NOMO-1 treated with DMSO at 0.1 percent for 48 hours (cell line): ENCODE measurements around the gene PVALEF.
A peak's percentile ranks its signal among the peaks of the same experiment; 100 is the strongest.

Experiments used
- DNase-seq: peaks from one replicate; lab custom pipeline; 2025; ENCODE audit not compliant: unreplicated experiment; lab: John Stamatoyannopoulos, UW

Gene PVALEF

GRCh38 chr17:81128338-81128737, 37.0 kb upstream of the PVALEF start:
- no peak for DNase-seq

DNA sequence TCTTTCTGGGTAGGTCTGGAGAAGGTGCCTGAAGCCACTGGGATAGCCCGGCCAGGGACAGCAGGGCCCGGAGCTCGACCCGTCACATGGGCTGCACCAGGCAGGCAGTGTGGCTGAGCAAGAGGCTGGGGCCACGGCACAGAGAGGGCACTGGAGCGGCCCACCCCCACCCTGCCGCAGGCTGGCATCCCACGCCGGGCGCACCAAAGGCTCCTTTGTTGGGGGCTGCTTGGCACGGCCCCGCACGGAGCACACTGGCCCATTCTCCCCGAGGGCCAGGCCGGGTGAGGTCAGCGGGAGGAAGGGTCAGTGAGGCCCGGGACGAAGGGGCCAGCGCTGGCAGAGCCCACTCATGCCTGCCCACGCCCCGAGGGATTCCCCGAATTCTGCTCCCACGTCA, 36.5 kb upstream of the PVALEF start:
- no peak for DNase-seq

- DNase-seq = no peak
Measured at GRCh38 chr17:81129289-81129688, 36.0 kb upstream of the PVALEF start.

GRCh38 chr17:81129711-81130367, 35.5 kb upstream of the PVALEF start:
- no peak for DNase-seq

- DNase-seq = no peak
Measured at GRCh38 chr17:81130385-81131361, 34.6 kb upstream of the PVALEF start.

DNA sequence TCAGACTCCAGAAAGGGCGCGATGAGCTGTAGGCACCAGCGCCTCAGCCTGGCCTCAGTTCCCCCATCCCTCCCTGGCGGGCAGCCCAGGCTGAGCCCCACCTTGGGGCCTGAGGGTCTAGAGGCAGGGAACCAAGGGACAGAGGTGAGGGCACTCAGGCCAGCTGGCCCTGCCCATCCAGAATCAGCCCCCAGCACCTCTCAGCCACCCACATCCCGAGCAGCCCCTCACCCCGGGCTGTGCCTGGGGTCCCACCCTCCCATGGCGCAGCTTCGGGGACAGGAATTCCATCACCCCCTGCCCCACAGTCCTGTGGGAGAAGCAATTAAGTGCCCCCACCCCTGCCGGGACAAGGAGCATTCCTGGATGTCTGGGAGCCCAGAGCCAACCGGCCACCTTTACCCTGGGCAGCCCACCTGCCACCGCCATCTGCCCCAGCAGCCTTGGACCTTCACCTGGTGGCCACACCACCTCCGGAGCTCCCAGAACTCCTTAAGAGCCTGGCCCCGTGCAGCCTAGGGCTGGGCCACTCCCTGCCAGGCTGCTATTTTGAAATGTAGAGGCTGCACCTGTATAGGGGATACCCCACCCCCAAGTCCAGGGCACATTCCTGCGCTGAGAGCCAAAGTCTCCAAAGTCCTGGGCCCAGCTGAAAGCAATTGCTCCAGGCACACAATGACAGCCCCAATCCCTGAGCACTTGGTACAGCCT, 33.7 kb upstream of the PVALEF start:
- DNase-seq = no peak

GRCh38 chr17:81132197-81132540, 33.1 kb upstream of the PVALEF start:
- DNase-seq = no peak

GRCh38 chr17:81132770-81133723, 32.3 kb upstream of the PVALEF start:
- DNase-seq = no peak

DNA sequence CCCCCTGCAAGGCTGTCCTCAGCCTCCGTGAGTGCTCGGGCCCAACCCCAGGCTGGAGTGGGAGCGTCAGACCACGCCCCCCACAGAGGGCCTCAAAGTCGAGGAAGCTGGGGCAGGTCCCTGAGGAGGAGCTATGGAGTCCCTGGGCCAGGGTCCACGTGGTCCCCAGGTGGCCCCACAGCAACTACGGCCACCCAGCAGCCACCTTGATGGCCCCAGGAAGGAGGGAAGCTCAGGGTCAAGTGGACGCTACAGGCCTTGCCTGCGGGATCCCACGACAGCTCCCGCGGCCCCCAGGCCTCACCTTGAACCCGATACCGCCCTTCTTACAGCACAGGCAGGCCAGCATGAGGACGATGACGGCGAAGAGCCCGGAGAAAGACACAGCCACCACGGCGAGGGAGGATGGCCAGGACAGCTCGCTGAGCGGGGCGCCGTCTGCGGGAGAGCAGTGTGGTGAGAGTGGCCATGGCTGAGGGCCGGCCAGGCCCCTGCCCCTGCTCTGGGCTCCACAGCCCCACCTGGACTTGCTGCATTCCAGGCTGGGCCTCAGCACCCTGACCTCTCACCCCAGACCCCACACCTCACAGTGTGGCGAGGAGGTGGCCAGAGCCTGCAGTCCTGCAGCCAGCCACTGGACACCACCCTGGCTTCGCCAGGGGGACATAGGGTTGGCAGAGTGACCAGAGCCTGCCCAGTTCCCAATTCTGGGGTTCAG, 31.1 kb upstream of the PVALEF start:
- no peak for DNase-seq

DNA sequence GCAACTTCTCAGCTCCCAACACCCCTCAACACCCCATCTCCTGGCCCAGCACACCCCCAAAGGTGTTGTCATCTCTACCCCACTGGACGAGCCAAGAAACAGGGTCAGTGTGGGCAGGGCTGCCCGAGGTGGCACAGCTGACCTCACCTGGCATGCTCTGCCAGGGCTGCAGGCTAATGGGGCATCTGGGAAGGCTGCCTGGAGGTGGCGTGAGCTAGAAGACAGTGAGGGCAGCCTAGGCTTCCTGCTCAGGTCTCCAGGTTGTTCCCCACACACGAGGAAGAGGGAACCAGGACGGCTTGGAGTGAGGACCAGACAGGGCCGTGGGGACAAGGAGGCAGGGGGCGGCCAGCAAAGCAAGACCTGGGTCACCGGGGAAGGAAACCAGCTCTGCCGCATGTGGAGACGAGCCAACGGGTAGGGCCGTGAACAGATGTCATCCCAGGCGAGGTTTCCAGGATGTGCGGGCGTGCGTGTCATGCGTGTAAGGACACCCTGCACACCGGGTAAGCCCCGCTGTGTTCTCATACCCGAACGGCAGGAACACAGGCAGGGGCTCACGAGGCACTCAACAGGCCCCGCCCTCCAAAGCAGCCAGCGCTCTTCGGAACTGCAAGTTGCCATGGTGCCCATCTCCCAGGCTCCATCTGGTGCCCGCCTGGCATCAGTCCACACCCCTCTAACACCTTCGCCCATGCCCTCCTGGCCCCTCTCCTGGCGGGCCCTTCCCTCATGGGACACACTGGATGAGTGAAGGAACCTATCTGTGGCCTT, 29.6 kb upstream of the PVALEF start:
- DNase-seq = no peak

DNA sequence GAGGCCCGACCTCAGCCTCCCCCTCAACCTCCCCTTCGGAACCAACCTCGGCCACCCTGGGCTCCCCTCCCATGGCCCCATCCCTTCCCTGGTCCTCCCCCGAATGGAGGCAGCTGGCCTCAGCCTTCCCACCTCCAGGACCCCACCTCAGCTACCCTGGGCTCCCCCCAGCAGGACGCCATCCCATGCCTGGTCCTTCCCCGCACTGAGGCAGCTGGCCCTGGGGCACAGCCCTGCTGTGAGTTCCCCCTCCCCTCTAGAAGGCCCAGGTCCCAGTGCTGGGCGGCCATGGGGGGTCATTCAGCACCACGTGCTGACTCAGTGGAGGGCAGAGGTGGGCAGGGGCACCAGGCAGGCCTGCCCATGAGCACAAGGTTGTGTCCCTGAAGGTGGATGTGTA, 28.9 kb upstream of the PVALEF start:
- DNase-seq = no peak

DNA sequence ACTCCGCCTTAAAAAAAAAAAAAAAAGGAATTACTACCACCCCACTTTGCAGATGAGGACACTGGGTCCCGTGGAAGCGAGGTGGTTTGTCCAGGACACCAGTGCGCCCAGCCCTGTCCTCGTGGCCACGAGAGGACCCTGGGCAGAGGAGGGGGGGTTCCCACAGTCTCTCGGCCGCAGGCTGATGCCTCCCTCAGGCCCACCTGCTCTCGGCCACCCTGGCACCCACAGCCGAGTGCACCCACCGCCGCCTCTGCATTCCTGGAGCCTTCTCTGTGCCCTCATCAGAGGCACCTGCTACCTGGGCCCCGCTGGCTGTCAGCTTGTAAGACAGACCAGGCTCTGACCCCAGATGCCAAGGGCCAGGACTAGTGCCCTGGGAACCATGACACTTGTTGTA, 28.1 kb upstream of the PVALEF start:
- no peak for DNase-seq

DNA sequence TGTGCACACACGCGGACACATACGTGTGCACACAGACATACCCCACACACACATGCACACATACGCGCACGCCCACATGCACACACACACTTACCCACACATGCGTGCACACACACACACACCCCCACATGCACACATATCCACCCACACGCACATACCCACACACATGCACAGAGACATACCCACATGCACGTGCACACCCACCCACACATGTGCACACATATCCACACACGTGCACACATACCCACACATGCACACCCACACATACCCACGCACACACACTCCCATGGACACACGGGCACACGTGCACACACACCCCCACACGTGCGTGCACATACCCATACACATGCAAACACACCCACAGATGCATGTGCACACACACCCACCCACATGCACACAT, 27.2 kb upstream of the PVALEF start:
- DNase-seq = no peak

DNA sequence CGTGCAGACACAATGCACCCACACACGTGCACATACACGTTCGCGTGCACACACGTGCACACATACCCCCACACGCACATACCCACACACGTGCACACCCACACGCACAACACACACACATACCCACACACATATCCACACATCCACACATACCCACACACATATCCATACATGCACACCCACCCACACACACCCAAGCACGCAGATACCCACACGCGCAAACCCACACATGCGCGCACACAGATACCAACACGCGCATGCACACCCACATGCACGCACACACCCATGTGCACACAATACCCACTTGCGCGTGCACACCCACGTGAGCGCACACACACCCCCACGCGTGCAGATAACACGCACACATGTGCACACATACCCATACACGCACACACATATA, 26.8 kb upstream of the PVALEF start:
- no peak for DNase-seq

- no peak for DNase-seq
Measured at GRCh38 chr17:81139428-81139827, 25.9 kb upstream of the PVALEF start.

DNA sequence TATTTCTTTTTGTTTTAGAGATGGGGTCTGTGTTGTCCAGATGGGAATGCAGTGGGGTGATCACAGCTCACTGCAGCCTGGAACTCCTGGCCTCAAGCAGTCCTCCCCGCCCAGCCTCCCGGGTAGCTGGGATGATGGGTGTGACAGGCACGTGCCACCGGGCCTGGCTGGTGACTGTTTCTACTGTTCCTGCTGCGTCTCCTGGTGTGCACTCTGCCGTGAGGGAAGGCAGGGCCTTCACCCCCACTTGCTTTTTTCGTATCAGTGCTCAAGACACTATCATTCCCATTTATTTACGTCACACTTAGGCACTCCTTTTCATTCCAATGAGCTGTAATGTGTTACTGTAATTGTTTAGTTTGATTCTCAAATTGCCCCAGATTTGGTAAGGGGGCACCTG, 25.3 kb upstream of the PVALEF start:
- no peak for DNase-seq

DNA sequence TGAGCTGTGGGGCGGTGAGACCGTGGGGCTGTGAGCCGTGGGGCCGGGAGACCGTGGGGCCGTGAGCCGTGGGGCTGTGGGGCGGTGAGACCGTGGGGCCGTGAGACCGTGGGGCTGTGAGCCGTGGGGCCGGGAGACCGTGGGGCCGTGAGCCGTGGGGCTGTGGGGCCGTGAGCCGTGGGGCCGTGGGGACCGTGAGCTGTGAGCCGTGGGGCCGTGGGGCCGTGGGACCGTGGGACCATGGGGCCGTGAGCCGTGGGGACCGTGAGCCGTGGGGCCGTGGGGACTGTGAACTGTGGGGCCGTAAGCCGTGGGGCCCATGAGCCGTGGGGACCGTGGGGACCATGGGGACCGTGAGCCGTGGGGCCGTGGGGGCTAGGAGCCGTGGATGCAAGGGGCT, 24.6 kb upstream of the PVALEF start:
- no peak for DNase-seq

GRCh38 chr17:81142301-81143199, 22.8 kb upstream of the PVALEF start:
- DNase-seq = peak; percentile 45
